ENCODE results near the gene MAPKBP1. TPM values are rescaled to one million over a fixed set of nuclear protein-coding genes. Genes with fewer than 3 reads are reported as not detected.

MAPKBP1 gene
- total RNA-seq, 1 donor from 2014 or later, result 24.7 TPM

DNA sequence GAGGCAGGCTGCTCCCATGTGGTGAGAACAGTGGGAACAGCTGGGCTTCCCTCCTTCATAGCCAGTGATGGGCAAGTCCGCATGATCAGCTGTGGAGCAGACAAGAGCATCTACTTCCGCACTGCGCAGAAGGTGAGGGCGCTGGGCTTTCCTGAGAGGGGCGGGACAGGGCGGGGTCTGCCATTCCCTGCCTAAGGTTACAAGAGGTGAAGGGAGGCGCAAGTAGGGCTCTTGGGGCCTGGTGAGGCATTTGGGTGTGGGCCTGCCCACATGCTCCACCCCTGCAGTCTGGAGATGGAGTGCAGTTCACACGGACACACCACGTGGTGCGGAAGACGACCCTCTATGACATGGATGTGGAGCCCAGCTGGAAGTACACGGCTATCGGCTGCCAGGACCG, 43.0 kb downstream of the MAPKBP1 start:
- intact Hi-C loops (cut with micrococcal nuclease), result no loop called here
- H3K4me3 Mint-ChIP-seq (ENCODE audit: low read depth), result no peak overlapping the region
- no peak overlapping the region for H3K27ac Mint-ChIP-seq

DNA sequence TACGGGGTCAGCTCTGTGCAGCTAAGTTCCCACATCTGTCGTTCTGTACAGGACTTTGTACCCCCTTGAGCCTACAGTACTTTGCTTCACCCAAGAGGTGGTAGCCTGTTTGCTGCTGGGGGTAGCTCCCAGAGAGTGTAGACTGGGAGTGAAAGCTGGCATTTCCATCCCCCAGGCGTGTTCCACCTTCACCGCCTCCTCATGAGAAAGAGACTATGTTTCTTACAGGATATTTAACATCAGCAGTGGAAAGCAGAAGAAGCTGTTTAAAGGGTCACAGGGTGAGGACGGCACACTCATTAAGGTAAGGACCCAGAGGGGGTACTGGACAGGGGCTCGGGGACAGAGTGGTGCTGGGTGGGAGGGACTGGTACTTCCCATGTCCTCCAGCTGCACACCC, 43.5 kb downstream of the MAPKBP1 start:
- intact Hi-C loops (cut with micrococcal nuclease), result no loop called here
- H3K9me3 Mint-ChIP-seq, result no peaks in the 10 kb centered on the region
- H3K4me3 Mint-ChIP-seq (ENCODE audit: low read depth), result no peak overlapping the region
- no peaks in the 10 kb centered on the region for H3K4me1 Mint-ChIP-seq (ENCODE audit: low read depth)
- peaks cover 35% of the 10 kb centered on the region for H3K36me3 Mint-ChIP-seq (ENCODE audit: low read depth)
- H3K27ac Mint-ChIP-seq, result no peak overlapping the region
- no peak for DNase-seq (ENCODE audit: low spot score)
- no peaks in the 10 kb centered on the region for H3K27me3 Mint-ChIP-seq (ENCODE audit: low read depth)

More for the DNA sequence above, 43.0 kb downstream of the MAPKBP1 start:
- H3K4me1 Mint-ChIP-seq (ENCODE audit: low read depth), result peaks cover 2% of the 10 kb centered on the region
- H3K27me3 Mint-ChIP-seq (ENCODE audit: low read depth), result no peaks in the 10 kb centered on the region
- no peaks in the 10 kb centered on the region for H3K9me3 Mint-ChIP-seq
- H3K36me3 Mint-ChIP-seq (ENCODE audit: low read depth), result peaks cover 31% of the 10 kb centered on the region
- DNase-seq (ENCODE audit: low spot score), result no peak

DNA sequence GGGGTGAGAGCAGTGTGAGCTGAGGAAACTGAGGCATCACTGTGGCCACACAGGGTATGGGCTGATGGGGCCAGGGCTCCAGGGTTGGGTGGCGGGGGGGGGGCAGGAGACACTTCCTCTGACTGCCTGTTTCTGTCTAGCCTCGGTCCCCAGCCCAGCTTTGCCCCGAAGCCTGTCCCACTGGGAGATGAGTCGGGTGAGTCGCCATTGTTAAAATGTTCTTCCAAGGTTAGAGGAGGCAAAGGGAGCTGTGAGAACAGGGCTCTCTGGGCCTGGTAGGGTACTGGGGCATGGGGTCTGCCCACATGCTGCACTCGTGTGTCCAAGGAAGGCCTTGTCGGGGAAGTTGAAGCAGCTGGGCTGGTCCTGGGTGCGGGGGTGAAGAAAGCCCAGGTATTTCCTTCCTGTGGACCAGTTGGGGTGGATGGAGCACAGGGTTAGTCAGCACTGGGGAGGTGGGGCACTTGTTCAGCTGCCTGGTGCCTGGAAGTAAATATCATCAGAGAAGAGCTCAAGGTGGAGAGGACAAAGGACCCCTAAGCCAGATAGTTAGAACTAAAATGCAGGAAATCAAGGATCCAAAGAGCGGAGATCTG, 45.3 kb downstream of the MAPKBP1 start:
- peaks cover 39% of the 10 kb centered on the region for H3K36me3 Mint-ChIP-seq (ENCODE audit: low read depth)

DNA sequence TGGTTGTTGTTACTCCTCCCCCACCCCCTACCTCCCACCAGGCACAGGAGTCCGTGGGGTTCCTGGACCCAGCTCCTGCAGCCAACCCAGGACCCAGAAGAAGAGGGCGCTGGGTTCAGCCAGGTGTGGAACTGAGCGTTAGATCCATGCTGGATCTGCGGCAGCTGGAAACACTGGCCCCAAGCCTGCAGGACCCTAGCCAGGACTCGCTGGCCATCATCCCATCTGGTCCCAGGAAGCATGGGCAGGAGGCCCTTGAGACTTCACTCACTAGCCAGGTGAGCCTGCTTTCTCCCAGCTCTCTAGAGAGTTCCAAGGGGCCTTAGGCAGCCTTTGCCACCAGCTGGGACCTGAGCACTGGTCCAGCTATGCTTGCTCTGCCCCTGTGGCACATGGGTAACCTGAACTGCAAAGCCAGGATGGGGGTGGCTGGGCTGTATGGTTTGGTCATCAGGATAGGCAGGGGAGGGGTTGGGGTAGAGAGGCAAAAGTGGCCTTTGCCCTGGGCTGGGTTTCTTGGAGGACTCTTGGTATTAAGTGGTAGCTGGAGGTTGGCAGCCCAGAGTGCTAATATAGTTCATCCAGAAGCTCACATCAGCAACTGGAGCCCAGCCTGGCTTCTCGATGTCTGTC, 46.6 kb downstream of the MAPKBP1 start:
- intact Hi-C loops (cut with micrococcal nuclease), result no loop called here
- Mint-ChIP-seq H3K4me3 (ENCODE audit: low read depth) (no peak overlapping the region), H3K9me3 (no peaks in the 10 kb centered on the region), H3K27me3 (ENCODE audit: low read depth) (no peaks in the 10 kb centered on the region), H3K4me1 (ENCODE audit: low read depth) (no peaks in the 10 kb centered on the region), H3K36me3 (ENCODE audit: low read depth) (peaks cover 34% of the 10 kb centered on the region), H3K27ac (no peak overlapping the region)
- DNase-seq (ENCODE audit: low spot score), result no peak

More for the DNA sequence above, 45.3 kb downstream of the MAPKBP1 start:
- H3K27me3 Mint-ChIP-seq (ENCODE audit: low read depth), result no peaks in the 10 kb centered on the region
- intact Hi-C loops (cut with micrococcal nuclease), result no loop called here
- H3K4me1 Mint-ChIP-seq (ENCODE audit: low read depth), result no peaks in the 10 kb centered on the region
- DNase-seq (ENCODE audit: low spot score), result no peak
- no peak overlapping the region for H3K4me3 Mint-ChIP-seq (ENCODE audit: low read depth)
- H3K9me3 Mint-ChIP-seq, result no peaks in the 10 kb centered on the region
- peak overlapping the region; percentile 35 for H3K27ac Mint-ChIP-seq

DNA sequence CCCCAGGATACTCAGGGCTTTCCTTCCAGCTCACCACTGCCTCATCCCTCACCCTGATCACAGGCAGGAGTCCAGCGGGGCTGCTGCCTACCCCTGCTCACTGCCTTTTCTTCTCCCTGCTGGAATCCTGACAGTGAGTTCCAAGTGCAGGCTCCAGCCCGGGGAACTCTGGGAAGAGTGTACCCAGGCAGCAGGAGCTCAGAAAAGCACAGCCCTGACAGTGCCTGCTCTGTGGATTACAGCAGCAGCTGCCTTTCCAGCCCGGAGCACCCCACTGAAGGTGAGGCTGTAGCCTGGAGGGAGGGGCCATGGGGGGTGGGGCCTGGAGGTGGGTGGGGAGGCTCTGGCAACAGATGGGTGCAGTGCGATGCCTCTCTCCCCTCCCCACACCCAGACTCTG, 47.5 kb downstream of the MAPKBP1 start:
- Mint-ChIP-seq H3K9me3 (no peaks in the 10 kb centered on the region), H3K4me1 (ENCODE audit: low read depth) (no peaks in the 10 kb centered on the region), H3K36me3 (ENCODE audit: low read depth) (peaks cover 32% of the 10 kb centered on the region), H3K4me3 (ENCODE audit: low read depth) (no peak overlapping the region), H3K27ac (no peak overlapping the region), H3K27me3 (ENCODE audit: low read depth) (no peaks in the 10 kb centered on the region)
- intact Hi-C loops (cut with micrococcal nuclease), result no loop called here
- DNase-seq (ENCODE audit: low spot score), result no peak

DNA sequence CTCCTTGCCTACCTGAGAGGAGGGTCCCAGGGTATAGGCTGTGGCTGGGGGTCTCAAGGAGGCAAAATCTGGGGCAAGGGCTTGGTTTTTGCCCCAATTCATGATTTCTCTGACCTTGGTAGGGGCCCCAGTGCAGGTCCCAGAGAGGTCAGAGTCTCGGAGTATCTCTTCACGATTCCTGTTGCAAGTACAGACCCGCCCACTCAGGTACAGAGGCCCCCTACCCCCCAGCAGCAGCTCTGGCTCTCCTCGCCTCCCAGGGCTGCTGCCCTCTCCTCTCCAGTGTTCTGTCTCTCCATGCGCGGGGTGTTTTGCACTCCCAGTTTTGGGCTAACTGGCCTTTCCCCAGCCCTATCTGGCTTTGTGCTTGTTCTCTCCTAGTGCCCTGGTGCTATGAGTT, 48.2 kb downstream of the MAPKBP1 start:
- DNase-seq (ENCODE audit: low spot score), result no peak
- Mint-ChIP-seq H3K36me3 (ENCODE audit: low read depth) (peaks cover 32% of the 10 kb centered on the region), H3K4me1 (ENCODE audit: low read depth) (no peaks in the 10 kb centered on the region), H3K27me3 (ENCODE audit: low read depth) (no peaks in the 10 kb centered on the region), H3K4me3 (ENCODE audit: low read depth) (no peak overlapping the region), H3K9me3 (no peaks in the 10 kb centered on the region), H3K27ac (no peak overlapping the region)
- intact Hi-C loops (cut with micrococcal nuclease), result no loop called here

DNA sequence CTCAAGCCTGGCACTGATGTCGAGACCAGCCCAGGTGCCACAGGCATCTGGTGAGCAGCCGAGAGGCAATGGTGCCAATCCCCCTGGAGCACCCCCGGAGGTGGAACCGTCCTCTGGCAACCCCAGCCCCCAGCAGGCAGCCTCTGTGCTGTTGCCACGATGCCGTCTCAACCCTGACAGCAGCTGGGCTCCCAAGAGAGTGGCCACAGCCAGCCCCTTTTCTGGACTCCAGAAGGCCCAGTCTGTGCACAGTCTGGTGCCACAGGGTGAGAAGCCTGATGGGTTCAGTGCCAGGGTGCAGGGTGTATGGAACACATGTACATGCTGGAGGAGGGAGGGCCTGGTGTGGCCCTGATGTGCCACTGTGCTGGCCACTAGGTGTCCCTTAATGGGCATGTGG, 48.7 kb downstream of the MAPKBP1 start:
- Mint-ChIP-seq H3K27ac (no peak overlapping the region), H3K9me3 (no peaks in the 10 kb centered on the region), H3K36me3 (ENCODE audit: low read depth) (peaks cover 34% of the 10 kb centered on the region), H3K27me3 (ENCODE audit: low read depth) (no peaks in the 10 kb centered on the region), H3K4me3 (ENCODE audit: low read depth) (no peak overlapping the region), H3K4me1 (ENCODE audit: low read depth) (peaks cover 2% of the 10 kb centered on the region)
- intact Hi-C loops (cut with micrococcal nuclease), result no loop called here
- DNase-seq (ENCODE audit: low spot score), result no peak

DNA sequence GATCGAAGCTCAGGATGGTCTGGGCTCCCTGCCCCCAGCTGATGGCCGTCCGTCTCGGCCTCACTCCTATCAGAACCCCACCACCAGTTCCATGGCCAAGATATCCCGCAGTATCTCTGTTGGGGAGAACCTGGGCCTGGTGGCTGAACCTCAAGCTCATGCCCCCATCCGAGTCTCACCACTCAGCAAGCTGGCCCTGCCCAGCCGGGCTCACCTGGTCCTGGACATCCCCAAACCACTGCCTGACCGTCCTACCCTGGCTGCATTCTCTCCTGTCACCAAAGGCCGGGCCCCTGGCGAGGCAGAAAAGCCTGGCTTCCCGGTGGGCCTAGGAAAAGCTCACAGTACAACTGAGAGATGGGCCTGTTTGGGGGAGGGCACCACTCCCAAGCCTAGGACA, 49.2 kb downstream of the MAPKBP1 start:
- peaks cover 29% of the 10 kb centered on the region for H3K36me3 Mint-ChIP-seq (ENCODE audit: low read depth)
- no peaks in the 10 kb centered on the region for H3K9me3 Mint-ChIP-seq
- no peak overlapping the region for H3K4me3 Mint-ChIP-seq (ENCODE audit: low read depth)
- no peaks in the 10 kb centered on the region for H3K27me3 Mint-ChIP-seq (ENCODE audit: low read depth)
- intact Hi-C loops (cut with micrococcal nuclease), result no loop called here
- H3K4me1 Mint-ChIP-seq (ENCODE audit: low read depth), result peaks cover 4% of the 10 kb centered on the region
- H3K27ac Mint-ChIP-seq, result no peak overlapping the region
- DNase-seq (ENCODE audit: low spot score), result no peak

DNA sequence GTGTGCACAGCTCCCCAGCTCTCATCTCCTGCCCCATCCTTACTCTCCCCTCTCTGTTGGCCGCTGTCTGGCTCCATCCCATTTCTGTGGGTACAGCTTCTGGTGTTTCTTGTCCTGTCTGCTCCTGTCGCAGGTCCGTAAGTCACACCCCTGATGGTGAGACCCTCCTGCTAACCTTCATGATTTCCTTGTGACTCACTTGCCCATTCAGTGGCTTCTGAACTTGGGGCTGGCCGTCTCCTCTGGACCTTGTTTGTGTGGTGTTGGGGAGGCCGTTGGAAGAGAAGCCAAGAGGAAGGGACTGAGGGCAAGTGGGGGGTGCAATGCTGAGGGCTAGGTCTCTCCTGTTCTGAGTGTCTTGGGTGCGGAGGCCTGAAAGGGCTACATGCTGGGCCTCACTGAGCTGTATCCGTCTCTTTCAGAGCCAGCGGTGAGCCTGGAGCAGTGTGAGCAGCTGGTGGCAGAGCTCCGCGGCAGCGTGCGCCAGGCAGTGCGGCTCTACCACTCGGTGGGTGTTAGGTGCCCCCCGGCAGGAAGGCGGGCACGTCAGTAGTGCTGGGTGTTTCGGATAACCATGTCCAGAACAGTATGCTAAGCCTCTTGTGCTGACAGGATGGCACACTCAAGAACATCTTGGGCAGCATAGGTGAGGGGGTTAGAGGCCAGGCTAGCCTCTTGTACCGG, 49.9 kb downstream of the MAPKBP1 start:
- Mint-ChIP-seq H3K36me3 (ENCODE audit: low read depth) (peaks cover 27% of the 10 kb centered on the region), H3K4me1 (ENCODE audit: low read depth) (peaks cover 9% of the 10 kb centered on the region)
- intact Hi-C loops (cut with micrococcal nuclease), result no loop called here

DNA sequence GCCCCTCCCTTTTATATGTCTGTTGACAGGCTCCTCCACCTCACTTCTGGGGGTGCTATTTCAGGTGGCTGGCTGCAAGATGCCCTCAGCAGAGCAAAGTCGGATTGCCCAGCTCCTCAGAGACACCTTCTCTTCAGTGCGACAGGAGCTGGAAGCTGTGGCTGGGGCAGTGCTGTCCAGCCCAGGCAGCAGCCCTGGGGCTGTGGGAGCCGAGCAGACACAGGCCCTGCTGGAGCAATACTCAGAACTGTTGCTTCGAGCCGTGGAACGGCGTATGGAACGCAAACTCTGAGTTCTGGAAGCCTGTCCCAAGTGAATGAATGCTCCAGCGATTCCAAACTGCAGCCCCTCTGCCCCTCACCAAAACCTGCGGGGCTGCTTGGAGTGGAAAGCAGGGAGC, 50.9 kb downstream of the MAPKBP1 start:
- Mint-ChIP-seq H3K27ac (no peak overlapping the region), H3K27me3 (ENCODE audit: low read depth) (no peaks in the 10 kb centered on the region), H3K4me3 (ENCODE audit: low read depth) (no peak overlapping the region), H3K4me1 (ENCODE audit: low read depth) (peaks cover 9% of the 10 kb centered on the region), H3K9me3 (no peaks in the 10 kb centered on the region), H3K36me3 (ENCODE audit: low read depth) (peaks cover 22% of the 10 kb centered on the region)
- DNase-seq (ENCODE audit: low spot score), result no peak
- intact Hi-C loops (cut with micrococcal nuclease), result loop anchor here (5.0 kb wide), 1 partner anchor 147 kb away; the partner anchor contains the start of gene EHD4

More for the DNA sequence above, 49.9 kb downstream of the MAPKBP1 start:
- DNase-seq (ENCODE audit: low spot score), result no peak
- no peak overlapping the region for H3K27ac Mint-ChIP-seq
- H3K9me3 Mint-ChIP-seq, result no peaks in the 10 kb centered on the region
- no peaks in the 10 kb centered on the region for H3K27me3 Mint-ChIP-seq (ENCODE audit: low read depth)
- H3K4me3 Mint-ChIP-seq (ENCODE audit: low read depth), result no peak overlapping the region

DNA sequence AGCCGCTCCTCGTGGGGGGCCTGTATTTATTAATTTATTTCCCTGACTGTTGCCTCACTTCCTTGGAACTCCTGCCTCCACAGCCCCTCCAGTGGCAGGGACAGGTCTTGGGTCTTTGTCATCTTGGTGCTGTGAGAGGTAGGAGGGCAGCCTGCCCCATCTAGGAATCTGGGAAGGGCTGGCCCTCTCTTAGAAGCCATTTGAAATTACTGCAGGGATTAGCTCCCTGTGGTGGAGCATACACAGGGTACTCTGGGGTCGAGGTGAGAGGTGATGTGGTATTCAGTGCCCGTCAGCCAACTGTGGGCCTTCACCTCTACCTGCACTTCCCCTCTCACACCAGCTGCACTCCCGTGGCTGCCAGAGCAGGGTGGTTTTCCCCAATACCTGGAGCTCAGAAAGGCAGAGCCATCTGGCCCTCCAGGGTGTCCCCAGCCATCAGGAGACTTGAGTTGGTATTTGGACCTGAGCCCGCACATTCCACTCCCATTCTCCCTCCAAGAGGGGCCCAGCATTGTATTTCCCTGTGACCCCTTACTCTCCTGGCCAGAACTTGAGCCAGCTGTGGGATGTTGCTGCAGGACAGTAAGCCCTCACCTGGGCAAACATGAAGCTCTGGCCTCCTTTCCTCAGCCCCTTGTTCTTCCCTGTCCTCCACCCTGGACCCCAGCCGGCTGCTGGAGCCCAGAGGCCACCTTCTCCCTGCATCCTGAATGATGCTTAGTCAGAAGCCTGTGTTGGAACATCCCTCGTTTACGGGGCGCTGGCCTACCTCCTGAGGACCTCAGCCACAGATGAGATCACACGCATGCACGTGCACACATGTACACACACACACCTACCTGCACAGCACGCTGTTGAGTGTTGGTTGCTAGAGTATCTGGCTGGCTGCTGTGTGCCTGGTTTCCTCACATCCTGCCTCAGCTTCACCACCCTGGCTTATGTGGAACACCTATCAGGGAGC, 51.6 kb downstream of the MAPKBP1 start:
- no peak for DNase-seq (ENCODE audit: low spot score)
- H3K4me1 Mint-ChIP-seq (ENCODE audit: low read depth), result peaks cover 12% of the 10 kb centered on the region
- H3K36me3 Mint-ChIP-seq (ENCODE audit: low read depth), result peaks cover 22% of the 10 kb centered on the region
- no peaks in the 10 kb centered on the region for H3K27me3 Mint-ChIP-seq (ENCODE audit: low read depth)
- no peak overlapping the region for H3K27ac Mint-ChIP-seq
- peak overlapping the region; percentile 64 for H3K4me3 Mint-ChIP-seq (ENCODE audit: low read depth)
- intact Hi-C loops (cut with micrococcal nuclease), result loop anchor here (5.0 kb wide), 1 partner anchor 146 kb away; the partner anchor contains the start of gene EHD4
- no peaks in the 10 kb centered on the region for H3K9me3 Mint-ChIP-seq

DNA sequence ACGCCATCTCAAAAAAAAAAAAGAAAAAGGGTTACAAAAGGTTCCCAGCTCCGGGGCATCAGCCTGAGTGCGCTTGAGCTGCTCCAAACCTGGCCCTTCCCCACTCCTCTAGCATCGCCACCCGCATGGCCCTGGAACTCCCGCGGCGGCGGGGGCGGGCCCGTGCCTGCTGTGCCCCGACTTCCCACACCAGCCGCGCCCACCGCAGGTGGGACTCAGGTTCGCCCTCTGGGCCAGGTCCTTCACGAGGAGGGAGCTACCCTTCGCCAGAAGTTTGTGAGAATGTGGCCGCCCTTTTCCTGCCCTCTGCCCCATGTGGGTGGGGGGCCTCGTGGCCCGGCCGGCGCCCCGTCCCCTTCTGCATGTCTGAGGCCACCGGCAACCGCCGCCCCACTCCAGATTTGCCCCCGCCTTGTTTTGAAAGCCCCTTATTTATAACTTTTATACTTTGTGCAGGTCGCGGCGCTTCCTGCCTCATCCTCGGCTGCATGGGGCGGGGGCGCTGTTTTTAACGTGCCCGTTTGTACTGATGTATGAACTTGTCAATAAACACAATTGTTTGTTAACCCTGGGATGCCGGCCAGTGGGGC, 53.1 kb downstream of the MAPKBP1 start:
- Mint-ChIP-seq H3K36me3 (ENCODE audit: low read depth) (peaks cover 26% of the 10 kb centered on the region), H3K27me3 (ENCODE audit: low read depth) (no peaks in the 10 kb centered on the region), H3K9me3 (no peaks in the 10 kb centered on the region), H3K4me3 (ENCODE audit: low read depth) (peak overlapping the region; percentile 95), H3K27ac (peak overlapping the region; percentile 77), H3K4me1 (ENCODE audit: low read depth) (peaks cover 25% of the 10 kb centered on the region)
- DNase-seq (ENCODE audit: low spot score), result no peak
- intact Hi-C loops (cut with micrococcal nuclease), result loop anchor here (5.0 kb wide), 1 partner anchor 145 kb away; the partner anchor contains the start of gene EHD4

All from activated T-helper 2 cell treated with anti-CD3 and anti-CD28 coated beads, Interferon-gamma antibody, Interleukin-2, Interleukin-4, amounts not matched to agents 10 μg/mL and 5 μg/mL and 100 μg/mL, durations not matched to agents 14 hours and 24 hours and 36 hours (primary cell).